ENCODE measurements around the gene CATSPER1. TPM values are rescaled to one million over a fixed set of nuclear protein-coding genes. Genes with fewer than 3 reads are reported as not detected.
A peak's percentile ranks its signal among the peaks of the same experiment; 100 is the strongest.

CATSPER1 gene
- total and polyA plus RNA-seq, 2 of the 13 experiments (the other 11 are each of a cell fraction or from before 2014, with no cell fraction given) = 0.17 TPM; not detected in 1

DNA sequence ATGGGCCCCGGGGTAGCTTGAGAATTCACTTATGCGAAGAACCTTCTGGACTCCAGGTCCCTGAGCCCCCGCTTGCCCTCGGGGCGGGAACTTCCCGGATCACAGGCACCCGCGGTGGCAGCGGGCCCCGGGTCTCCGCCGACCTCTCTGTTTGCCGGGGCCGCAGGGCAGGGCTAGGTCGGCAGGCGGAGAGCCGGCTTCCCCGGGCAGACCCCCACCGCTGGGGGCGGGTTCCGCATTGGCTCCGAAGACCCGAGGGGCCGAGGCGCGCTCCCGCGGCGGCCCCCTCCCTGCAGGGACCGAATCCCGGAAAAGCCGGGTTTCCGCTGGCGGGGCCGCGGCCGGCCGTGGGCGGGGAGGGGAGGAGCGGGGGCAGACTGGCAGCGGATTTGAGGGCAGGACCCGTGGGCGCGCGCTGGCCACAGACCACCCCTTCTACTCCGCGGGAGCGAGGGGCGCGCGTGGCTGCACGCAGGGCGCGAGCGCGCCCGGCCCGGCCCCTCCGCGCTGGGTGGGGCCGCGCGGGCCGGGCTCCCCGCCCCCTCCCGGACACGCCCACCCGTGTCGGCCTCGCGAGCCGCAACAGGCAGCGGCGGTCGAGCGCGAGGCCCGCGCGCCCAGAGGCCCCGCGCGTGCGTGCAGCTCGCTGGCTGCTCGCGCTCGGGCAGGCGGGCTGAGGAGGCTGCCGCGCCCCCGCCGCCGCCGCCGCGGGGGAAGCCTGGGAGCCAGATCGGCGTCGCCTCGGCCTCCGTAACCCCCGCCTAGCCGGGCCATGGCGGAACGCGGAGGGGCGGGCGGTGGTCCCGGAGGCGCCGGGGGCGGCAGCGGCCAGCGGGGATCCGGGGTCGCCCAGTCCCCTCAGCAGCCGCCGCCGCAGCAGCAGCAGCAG lies 43.7 kb upstream of the CATSPER1 start, which contains the start of gene PACS1 (continued):
- TF ChIP-seq TFE3 (CRISPR knock-in tag; IDR thresholded peaks at IDR 0.05) = 0 out of 2 replicates have a peak, but pooled peaks have one; percentile 13
- peak; percentile 85 for TF ChIP-seq RBFOX2 (IDR thresholded peaks at IDR 0.05; ENCODE audit: low read depth, low read length)
- TF ChIP-seq ZNF501 (CRISPR knock-in tag; IDR thresholded peaks at IDR 0.05) = peak; percentile 17; the same call in 1 of the 2 replicates
- TF ChIP-seq, protein P1, sequence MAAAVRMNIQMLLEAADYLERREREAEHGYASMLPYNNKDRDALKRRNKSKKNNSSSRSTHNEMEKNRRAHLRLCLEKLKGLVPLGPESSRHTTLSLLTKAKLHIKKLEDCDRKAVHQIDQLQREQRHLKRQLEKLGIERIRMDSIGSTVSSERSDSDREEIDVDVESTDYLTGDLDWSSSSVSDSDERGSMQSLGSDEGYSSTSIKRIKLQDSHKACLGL (CRISPR knock-in tag; IDR thresholded peaks at IDR 0.05) = no peak
- no peak; the same call in none of the 2 replicates for TF ChIP-seq POLR2G (IDR thresholded peaks at IDR 0.05; ENCODE audit: low read depth, low read length)
- TF ChIP-seq SALL1 (CRISPR knock-in tag; IDR thresholded peaks at IDR 0.05) = 0 out of 2 replicates have a peak, but pooled peaks have one; percentile 27
- peak; percentile 35; the same call in 1 of the 2 replicates for TF ChIP-seq YEATS4 (CRISPR knock-in tag; IDR thresholded peaks at IDR 0.05; ENCODE audit: borderline replicate concordance)
- TF ChIP-seq TOPORS (CRISPR knock-in tag; IDR thresholded peaks at IDR 0.05) = 0 out of 2 replicates have a peak, but pooled peaks have one; percentile 38
- TF ChIP-seq ZNF7 (CRISPR knock-in tag; IDR thresholded peaks at IDR 0.05) = peak; percentile 16; the same call in 1 of the 2 replicates
- 0 out of 2 replicates have a peak, but pooled peaks have one; percentile 58 for TF ChIP-seq DNMT3B (CRISPR knock-in tag; conservative IDR thresholded peaks at IDR 0.05)
- TF ChIP-seq ZC3H13 (CRISPR knock-in tag; IDR thresholded peaks at IDR 0.05) = 0 out of 2 replicates have a peak, but pooled peaks have one; percentile 46
